Erythroblast (primary cell): ENCODE results near the gene SF3B1.

Experiments
- GATA1 ChIP-seq: IDR thresholded peaks from 2 replicates; pipeline ENCODE4 v1.6.1; 2011; ENCODE audit warnings: low read depth, mild to moderate bottlenecking, control low read depth, low read length, moderate library complexity
- POLR2A ChIP-seq: IDR thresholded peaks from 2 replicates; pipeline ENCODE4 v1.6.1; 2011; ENCODE audit warnings: mild to moderate bottlenecking, low read length

DNA sequence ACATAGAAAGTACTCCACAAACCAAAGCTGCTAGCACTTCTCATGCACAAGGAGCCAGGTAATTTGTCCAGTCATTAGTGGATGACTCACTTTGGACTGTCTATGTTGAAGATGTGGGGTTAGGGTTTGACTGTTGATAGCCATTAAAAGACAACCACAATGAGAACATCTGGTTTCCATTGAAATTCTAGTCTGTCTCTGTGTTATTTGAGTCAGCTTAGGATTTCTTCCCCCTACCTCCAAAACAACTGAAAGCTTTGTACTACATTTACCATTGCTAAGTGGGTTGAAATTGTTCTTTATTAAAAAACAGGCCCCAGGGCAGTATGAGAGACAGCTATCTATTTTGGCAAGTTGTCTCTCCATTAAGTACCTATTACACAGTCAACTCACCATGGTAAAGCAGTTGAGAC lies 74.1 kb downstream of the SF3B1 start:
- no peak for TF ChIP-seq POLR2A
- TF ChIP-seq GATA1: no peak
